Measurements from ENCODE around the gene CRYBB3. TPM values are rescaled to one million over a fixed set of nuclear protein-coding genes. Genes with fewer than 3 reads are reported as not detected.
A peak's percentile ranks its signal among the peaks of the same experiment; 100 is the strongest.

CRYBB3 gene
- under 1 TPM in 1 of 2 donors, not detected in 1; 0.97 TPM for total RNA-seq
- polyA plus RNA-seq (2013, experiment 1 of 2): not detected
- polyA plus RNA-seq (2013, experiment 2 of 2): not detected
- long read RNA-seq, experiment 1: 0 reads
- long read RNA-seq, experiment 2: 0 reads
- long read RNA-seq, experiment 3: 0 reads
- long read RNA-seq, experiment 4: 0 reads

- no peak for TF ChIP-seq CTCF (conservative IDR thresholded peaks at IDR 0.05)
- DNase-seq: no peak
- H3K4me1 Mint-ChIP-seq: no peaks in the 10 kb centered on the region
- H3K27ac Mint-ChIP-seq: no peak within 1 kb of the TSS
- peaks cover 15% of the 10 kb centered on the region for H3K36me3 Mint-ChIP-seq (ENCODE audit: low read depth)
- 86 to 92% methylated on average over 11 to 17 of the region's 17 CpGs for WGBS, 2 experiments (ENCODE audit: insufficient coverage in 1 of 2, insufficient read length in 1 of 2)
- no peaks in the 10 kb centered on the region for H3K27me3 ChIP-seq (ENCODE audit: control insufficient read depth, insufficient read depth, low read length, poor library complexity, severe bottlenecking)
- no peaks in the 10 kb centered on the region for H3K9me3 Mint-ChIP-seq
- H3K9me3 ChIP-seq (ENCODE audit: control insufficient read depth, low read length): no peaks in the 10 kb centered on the region
- no peak within 1 kb of the TSS for H3K4me3 Mint-ChIP-seq
- peaks cover 17% of the 10 kb centered on the region for H3K36me3 ChIP-seq (ENCODE audit: control insufficient read depth, insufficient read depth, low read length)
- no peaks in the 10 kb centered on the region for H3K4me1 ChIP-seq (ENCODE audit: control insufficient read depth, insufficient read depth, low read length)
- H3K27me3 Mint-ChIP-seq (ENCODE audit: insufficient read depth): no peaks in the 10 kb centered on the region
- no peak within 1 kb of the TSS for H3K4me3 ChIP-seq (ENCODE audit: low read length)
- no peak within 1 kb of the TSS for H3K9ac ChIP-seq (ENCODE audit: extremely low read depth, low read length, poor library complexity, severe bottlenecking)
- no peak within 1 kb of the TSS for H3K27ac ChIP-seq (ENCODE audit: low read depth, low read length)
Observed at GRCh38 chr22:25199731-25200520, at the start of gene CRYBB3. Gene CRYBB3 (plus strand): TSS chr22:25199858. CDS start chr22:25201397, 1,539 bp downstream.

- no peak overlapping the region for H3K4me3 Mint-ChIP-seq
- Histone ChIP-seq H3K4me1 (ENCODE audit: control insufficient read depth, insufficient read depth, low read length) (peaks cover 5% of the 10 kb centered on the region), H3K4me3 (ENCODE audit: low read length) (no peak overlapping the region), H3K9ac (ENCODE audit: extremely low read depth, low read length, poor library complexity, severe bottlenecking) (no peak overlapping the region), H3K9me3 (ENCODE audit: control insufficient read depth, low read length) (no peaks in the 10 kb centered on the region), H3K27ac (ENCODE audit: low read depth, low read length) (peak overlapping the region; percentile 42), H3K36me3 (ENCODE audit: control insufficient read depth, insufficient read depth, low read length) (no peaks in the 10 kb centered on the region), H3K27me3 (ENCODE audit: control insufficient read depth, insufficient read depth, low read length, poor library complexity, severe bottlenecking) (no peaks in the 10 kb centered on the region)
- peak overlapping the region; percentile 64 for H3K27ac Mint-ChIP-seq
- 81 to 84% methylated on average over 5 to 8 of the region's 8 CpGs for WGBS, 2 experiments (ENCODE audit: insufficient coverage in 1 of 2, insufficient read length in 1 of 2)
- no peaks in the 10 kb centered on the region for H3K27me3 Mint-ChIP-seq (ENCODE audit: insufficient read depth)
- peaks cover 14% of the 10 kb centered on the region for H3K4me1 Mint-ChIP-seq
- no peaks in the 10 kb centered on the region for H3K9me3 Mint-ChIP-seq
- DNase-seq: peak; percentile 63
- H3K36me3 Mint-ChIP-seq (ENCODE audit: low read depth): peaks cover 2% of the 10 kb centered on the region
- no peak for TF ChIP-seq CTCF (conservative IDR thresholded peaks at IDR 0.05)
Observed at GRCh38 chr22:25153961-25154666, 45.5 kb upstream of the CRYBB3 start.

- Mint-ChIP-seq H3K4me1 (peaks cover 14% of the 10 kb centered on the region), H3K36me3 (ENCODE audit: low read depth) (peaks cover 2% of the 10 kb centered on the region), H3K27me3 (ENCODE audit: insufficient read depth) (no peaks in the 10 kb centered on the region), H3K9me3 (no peaks in the 10 kb centered on the region), H3K4me3 (no peak overlapping the region), H3K27ac (no peak overlapping the region)
- TF ChIP-seq CTCF (conservative IDR thresholded peaks at IDR 0.05): no peak
- DNase-seq: no peak
- WGBS, 2 experiments (ENCODE audit: insufficient coverage in 1 of 2, insufficient read length in 1 of 2): 91 to 94% methylated on average over 2 of the region's 2 CpGs
- Histone ChIP-seq H3K27me3 (ENCODE audit: control insufficient read depth, insufficient read depth, low read length, poor library complexity, severe bottlenecking) (no peaks in the 10 kb centered on the region), H3K4me3 (ENCODE audit: low read length) (no peak overlapping the region), H3K4me1 (ENCODE audit: control insufficient read depth, insufficient read depth, low read length) (peaks cover 5% of the 10 kb centered on the region), H3K27ac (ENCODE audit: low read depth, low read length) (peak overlapping the region; percentile 42), H3K9ac (ENCODE audit: extremely low read depth, low read length, poor library complexity, severe bottlenecking) (no peak overlapping the region), H3K36me3 (ENCODE audit: control insufficient read depth, insufficient read depth, low read length) (no peaks in the 10 kb centered on the region), H3K9me3 (ENCODE audit: control insufficient read depth, low read length) (no peaks in the 10 kb centered on the region)
Observed at GRCh38 chr22:25154667-25154999, 45.0 kb upstream of the CRYBB3 start.

Measured in endodermal cell (in vitro differentiated cells).